Nephron (organoid): ENCODE results near the gene FTSJ1.

ENCODE experiments used
- H3K27ac Mint-ChIP-seq, 3 experiments: 2 replicates each; pipeline ENCODE4 v1.8.0; 2020; ENCODE audit warnings: mixed read lengths in 3 of 3, mild to moderate bottlenecking in 2 of 3, moderate library complexity in 1 of 3
- H3K27me3 Mint-ChIP-seq: 2 replicates; pipeline ENCODE4 v1.8.0; 2021; ENCODE audit warnings: low read depth, mild to moderate bottlenecking, moderate library complexity, mixed read lengths
- H3K36me3 Mint-ChIP-seq: 2 replicates; pipeline ENCODE4 v1.8.0; 2020; ENCODE audit warnings: low read depth, mixed read lengths
- H3K4me1 Mint-ChIP-seq: 2 replicates; pipeline ENCODE4 v1.8.0; 2020; ENCODE audit warnings: mixed read lengths
- H3K4me3 Mint-ChIP-seq, 3 experiments: 2 replicates each; pipeline ENCODE4 v1.8.0; 2020; ENCODE audit warnings: mild to moderate bottlenecking in 3 of 3, mixed read lengths in 3 of 3, moderate library complexity in 2 of 3
- H3K9me3 Mint-ChIP-seq: 2 replicates; pipeline ENCODE4 v1.8.0; 2020; ENCODE audit warnings: mixed read lengths
- TF ChIP-seq, protein P1 (sequence below), 3 experiments: fragments of 200-600 bp; sonication (generic); IDR thresholded peaks; one replicate each; pipeline ENCODE4 v1.5.0; 2021; ENCODE audit warnings: antibody characterized with exemption in 3 of 3; ENCODE audit not compliant: unreplicated experiment in 3 of 3

FTSJ1 gene

GRCh38 chrX:48496660-48497059 lies 20.7 kb downstream of the FTSJ1 start:
- Mint-ChIP-seq H3K9me3 (peaks cover 9% of the 10 kb centered on the region), H3K27me3 (peaks cover 3% of the 10 kb centered on the region)
- TF ChIP-seq, protein P1, sequence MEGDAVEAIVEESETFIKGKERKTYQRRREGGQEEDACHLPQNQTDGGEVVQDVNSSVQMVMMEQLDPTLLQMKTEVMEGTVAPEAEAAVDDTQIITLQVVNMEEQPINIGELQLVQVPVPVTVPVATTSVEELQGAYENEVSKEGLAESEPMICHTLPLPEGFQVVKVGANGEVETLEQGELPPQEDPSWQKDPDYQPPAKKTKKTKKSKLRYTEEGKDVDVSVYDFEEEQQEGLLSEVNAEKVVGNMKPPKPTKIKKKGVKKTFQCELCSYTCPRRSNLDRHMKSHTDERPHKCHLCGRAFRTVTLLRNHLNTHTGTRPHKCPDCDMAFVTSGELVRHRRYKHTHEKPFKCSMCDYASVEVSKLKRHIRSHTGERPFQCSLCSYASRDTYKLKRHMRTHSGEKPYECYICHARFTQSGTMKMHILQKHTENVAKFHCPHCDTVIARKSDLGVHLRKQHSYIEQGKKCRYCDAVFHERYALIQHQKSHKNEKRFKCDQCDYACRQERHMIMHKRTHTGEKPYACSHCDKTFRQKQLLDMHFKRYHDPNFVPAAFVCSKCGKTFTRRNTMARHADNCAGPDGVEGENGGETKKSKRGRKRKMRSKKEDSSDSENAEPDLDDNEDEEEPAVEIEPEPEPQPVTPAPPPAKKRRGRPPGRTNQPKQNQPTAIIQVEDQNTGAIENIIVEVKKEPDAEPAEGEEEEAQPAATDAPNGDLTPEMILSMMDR (IDR thresholded peaks at IDR 0.05; ENCODE audit: unreplicated experiment in 3 of 3): no peak

GRCh38 chrX:48497871-48498270 lies 21.9 kb downstream of the FTSJ1 start:
- no peaks in the 10 kb centered on the region for H3K4me1 Mint-ChIP-seq
- peaks cover 9% of the 10 kb centered on the region for H3K9me3 Mint-ChIP-seq
- TF ChIP-seq, protein P1 (IDR thresholded peaks at IDR 0.05; ENCODE audit: unreplicated experiment in 3 of 3): no peak

More at GRCh38 chrX:48496660-48497059, 20.7 kb downstream of the FTSJ1 start:
- Mint-ChIP-seq H3K4me3 (no peak overlapping the region), H3K36me3 (no peaks in the 10 kb centered on the region), H3K4me1 (no peaks in the 10 kb centered on the region), H3K27ac (no peak overlapping the region)

GRCh38 chrX:48498374-48498809 lies 22.4 kb downstream of the FTSJ1 start:
- H3K4me3 Mint-ChIP-seq: no peak overlapping the region
- H3K36me3 Mint-ChIP-seq: no peaks in the 10 kb centered on the region
- TF ChIP-seq, protein P1 (IDR thresholded peaks at IDR 0.05; ENCODE audit: unreplicated experiment in 3 of 3): no peak
- peaks cover 11% of the 10 kb centered on the region for H3K9me3 Mint-ChIP-seq
- H3K27ac Mint-ChIP-seq: no peak overlapping the region
- no peaks in the 10 kb centered on the region for H3K4me1 Mint-ChIP-seq
- peaks cover 3% of the 10 kb centered on the region for H3K27me3 Mint-ChIP-seq

More at GRCh38 chrX:48497871-48498270, 21.9 kb downstream of the FTSJ1 start:
- H3K36me3 Mint-ChIP-seq: no peaks in the 10 kb centered on the region
- peaks cover 3% of the 10 kb centered on the region for H3K27me3 Mint-ChIP-seq
- H3K4me3 Mint-ChIP-seq: no peak overlapping the region
- H3K27ac Mint-ChIP-seq: no peak overlapping the region

DNA sequence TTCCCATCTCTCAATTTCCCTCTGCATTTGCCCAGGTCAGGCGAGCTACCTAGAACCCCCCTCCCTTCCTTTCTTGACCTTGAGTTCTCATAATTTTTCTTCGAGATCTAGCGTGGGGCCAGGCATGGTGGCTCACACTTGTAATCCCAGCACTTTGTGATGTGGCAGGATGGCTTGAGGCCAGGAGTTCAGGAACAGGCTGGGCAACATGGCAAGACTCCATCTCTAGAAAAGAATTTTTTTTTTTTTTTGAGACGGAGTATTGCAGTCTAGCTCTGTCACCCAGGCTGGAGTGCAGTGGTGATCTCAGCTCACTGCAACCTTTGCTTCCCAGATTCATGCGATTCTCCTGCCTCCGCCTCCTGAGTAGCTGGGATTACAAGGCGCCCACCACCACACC lies 28.3 kb downstream of the FTSJ1 start:
- Mint-ChIP-seq H3K4me1 (no peaks in the 10 kb centered on the region), H3K27me3 (no peaks in the 10 kb centered on the region), H3K9me3 (peaks cover 11% of the 10 kb centered on the region), H3K36me3 (no peaks in the 10 kb centered on the region), H3K4me3 (no peak overlapping the region), H3K27ac (no peak overlapping the region)
- TF ChIP-seq, protein P1 (IDR thresholded peaks at IDR 0.05; ENCODE audit: unreplicated experiment in 3 of 3): no peak

DNA sequence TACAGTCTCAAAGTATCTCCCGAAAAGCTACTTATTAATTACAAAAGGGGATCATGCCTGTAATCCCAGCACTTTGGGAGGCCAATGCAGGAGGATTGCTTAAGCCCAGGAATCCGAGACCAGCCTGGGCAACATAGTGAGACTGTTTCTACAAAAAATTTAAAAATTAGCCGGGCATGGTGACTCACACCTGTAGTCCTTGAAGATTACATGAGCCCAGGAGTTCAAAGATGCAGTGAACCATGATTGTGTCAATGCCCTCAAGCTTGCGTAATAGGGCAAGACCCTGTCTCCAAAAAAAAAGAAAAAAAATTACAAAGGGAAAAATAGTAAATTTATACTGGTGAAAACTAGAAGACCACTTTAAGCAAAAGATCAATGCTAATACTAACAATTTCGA lies 29.5 kb downstream of the FTSJ1 start:
- Mint-ChIP-seq H3K27me3 (no peaks in the 10 kb centered on the region), H3K9me3 (peaks cover 12% of the 10 kb centered on the region), H3K4me1 (no peaks in the 10 kb centered on the region), H3K4me3 (no peak overlapping the region), H3K36me3 (no peaks in the 10 kb centered on the region), H3K27ac (no peak overlapping the region)
- TF ChIP-seq, protein P1 (IDR thresholded peaks at IDR 0.05; ENCODE audit: unreplicated experiment in 3 of 3): no peak

DNA sequence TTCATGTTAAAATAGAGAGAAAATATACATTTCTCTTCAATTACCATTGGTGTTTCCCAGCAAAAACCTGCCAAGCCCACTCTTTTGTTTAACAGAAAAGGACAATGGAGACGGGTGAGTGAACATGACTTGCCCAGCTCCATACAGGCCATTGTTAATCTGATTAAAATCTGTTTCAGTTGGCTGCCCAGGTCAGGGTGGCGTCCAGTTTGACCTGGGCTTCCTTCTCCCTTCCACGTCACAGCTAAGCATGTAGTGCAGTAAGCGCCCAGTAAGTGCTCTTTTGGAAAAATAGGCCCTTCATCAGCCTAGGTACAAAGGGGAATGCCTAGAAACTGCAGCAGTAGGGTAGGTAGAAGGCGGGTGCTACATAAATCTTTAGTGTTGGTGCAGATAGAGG lies 31.2 kb downstream of the FTSJ1 start:
- TF ChIP-seq, protein P1 (IDR thresholded peaks at IDR 0.05; ENCODE audit: unreplicated experiment in 3 of 3): no peak
- no peaks in the 10 kb centered on the region for H3K4me1 Mint-ChIP-seq
- H3K36me3 Mint-ChIP-seq: no peaks in the 10 kb centered on the region
- H3K4me3 Mint-ChIP-seq: peak overlapping the region; percentile 72 to 83 (median 79)
- H3K9me3 Mint-ChIP-seq: peaks cover 17% of the 10 kb centered on the region
- H3K27ac Mint-ChIP-seq: no peak overlapping the region
- H3K27me3 Mint-ChIP-seq: no peaks in the 10 kb centered on the region
